K562 (cell line): ENCODE data around the gene NOL4L. TPM values are rescaled to one million over a fixed set of nuclear protein-coding genes. Genes with fewer than 3 reads are reported as not detected.

ENCODE experiments used
- ADNP ChIP-seq: fragments of 200-800 bp; sonication (Bioruptor generic); IDR thresholded peaks from 2 replicates; pipeline ENCODE4 v1.6.1; 2016; ENCODE audit warnings: missing genetic modification characterization, missing compliant biosample characterization
- BRF1 ChIP-seq: IDR thresholded peaks from 3 replicates; pipeline ENCODE4 v1.6.1; 2011; ENCODE audit warnings: borderline replicate concordance, mild to moderate bottlenecking; ENCODE audit not compliant: insufficient read length; ENCODE audit errors: extremely low read depth
- CBFA2T3 ChIP-seq: fragments of 450-650 bp; IDR thresholded peaks from 2 replicates; pipeline ENCODE4 v1.6.1; 2017
- CTBP1 ChIP-seq: fragments of 450-650 bp; IDR thresholded peaks from 2 replicates; pipeline ENCODE4 v1.6.1; 2016; ENCODE audit warnings: borderline replicate concordance
- ETV5 ChIP-seq: sonication (generic); formaldehyde crosslinking; IDR thresholded peaks from 2 replicates; pipeline ENCODE4 v1.4.0; 2020; ENCODE audit warnings: low read depth, mild to moderate bottlenecking, missing genetic modification reagents
- ETV6 ChIP-seq, 3 experiments: fragments of 150-350 bp in 1 of 3; sonication (generic) in 1 of 3; formaldehyde crosslinking in 1 of 3; IDR thresholded peaks; 2 replicates each; pipeline versions ENCODE4 v1.6.1 to v1.8.0; 2014 to 2022; ENCODE audit warnings: borderline replicate concordance in 2 of 3, low read depth in 2 of 3, antibody characterized with exemption in 1 of 3, low read length in 1 of 3, mild to moderate bottlenecking in 1 of 3, missing genetic modification reagents in 1 of 3
- FOS ChIP-seq: IDR thresholded peaks from 3 replicates; pipeline ENCODE4 v1.6.1; 2011; ENCODE audit not compliant: insufficient read length; ENCODE audit errors: extremely low read depth
- FOXA1 ChIP-seq: fragments of 450-650 bp; IDR thresholded peaks from 2 replicates; pipeline ENCODE4 v1.6.1; 2016; ENCODE audit warnings: mild to moderate bottlenecking, borderline replicate concordance
- GABPA ChIP-seq: fragments of 200-800 bp; sonication (Bioruptor generic); conservative IDR thresholded peaks from 2 replicates; pipeline ENCODE4 v1.6.1; 2016; ENCODE audit warnings: low read depth, missing genetic modification characterization, missing compliant biosample characterization
- HNRNPH1 ChIP-seq: fragments of 200-400 bp; formaldehyde crosslinking; optimal IDR thresholded peaks from 2 replicates; pipeline ENCODE3; 2017; ENCODE audit warnings: low read depth, mild to moderate bottlenecking, low read length, moderate library complexity
- KAT2B ChIP-seq: IDR thresholded peaks from one replicate; pipeline ENCODE4 v1.6.1; 2012; ENCODE audit warnings: low read depth, mild to moderate bottlenecking, control low read depth, inconsistent platforms, low read length, moderate library complexity
- KAT7 ChIP-seq: sonication (generic); formaldehyde crosslinking; IDR thresholded peaks from 2 replicates; pipeline ENCODE4 v1.8.0; 2022; ENCODE audit warnings: missing genetic modification reagents, mild to moderate bottlenecking, borderline replicate concordance
- L3MBTL2 ChIP-seq: fragments of 450-650 bp; IDR thresholded peaks from 2 replicates; pipeline ENCODE4 v1.6.1; 2016; ENCODE audit warnings: mild to moderate bottlenecking, moderate library complexity
- MCM2 ChIP-seq: fragments of 450-650 bp; IDR thresholded peaks from 2 replicates; pipeline ENCODE4 v1.6.1; 2017; ENCODE audit warnings: low read depth, mild to moderate bottlenecking
- NFXL1 ChIP-seq: fragments of 450-650 bp; formaldehyde crosslinking; IDR thresholded peaks from 2 replicates; pipeline ENCODE4 v1.4.0; 2021; ENCODE audit warnings: mild to moderate bottlenecking
- NR4A1 ChIP-seq, 2 experiments: fragments of 250-450 bp in 1 of 2; fragments of 450-650 bp in 1 of 2; sonication (Bioruptor Pico) in 1 of 2; IDR thresholded peaks; 2 replicates each; pipeline versions ENCODE4 v1.4.0 to v1.6.1; 2016 to 2020; ENCODE audit warnings: mild to moderate bottlenecking in 2 of 2, missing compliant biosample characterization in 1 of 2, missing genetic modification characterization in 1 of 2, moderate library complexity in 1 of 2
- SMARCC2 ChIP-seq: fragments of 450-650 bp; IDR thresholded peaks from 2 replicates; pipeline ENCODE4 v1.6.1; 2017; ENCODE audit warnings: antibody characterized with exemption, moderate library complexity, mild to moderate bottlenecking, low read depth
- STAG1 ChIP-seq: sonication (generic); formaldehyde crosslinking; IDR thresholded peaks from 2 replicates; pipeline ENCODE4 v1.5.0; 2020; ENCODE audit warnings: missing genetic modification reagents, borderline replicate concordance
- STAT5A ChIP-seq: IDR thresholded peaks from 2 replicates; pipeline ENCODE4 v1.6.1; 2012; ENCODE audit warnings: low read length, inconsistent platforms, borderline replicate concordance
- TOE1 ChIP-seq, 2 experiments: fragments of 450-650 bp in 1 of 2; sonication (generic) in 1 of 2; formaldehyde crosslinking in 1 of 2; IDR thresholded peaks; 2 replicates each; pipeline versions ENCODE4 v1.7.1 to v1.8.0; 2016 to 2022; ENCODE audit warnings: borderline replicate concordance in 2 of 2, mild to moderate bottlenecking in 2 of 2, antibody characterized with exemption in 1 of 2, inconsistent platforms in 1 of 2, low read depth in 1 of 2, missing genetic modification reagents in 1 of 2, moderate library complexity in 1 of 2
- ZFP30 ChIP-seq: fragments of 250-450 bp; sonication (Bioruptor Pico); IDR thresholded peaks from 2 replicates; pipeline ENCODE4 v1.8.0; 2022; ENCODE audit warnings: moderate library complexity, mild to moderate bottlenecking, inconsistent platforms, borderline replicate concordance
- ZFX ChIP-seq: sonication (generic); formaldehyde crosslinking; IDR thresholded peaks from 2 replicates; pipeline ENCODE4 v1.8.0; 2022; ENCODE audit warnings: mild to moderate bottlenecking, missing genetic modification reagents, moderate library complexity
- ZNF583 ChIP-seq: fragments of 250-450 bp; sonication (Bioruptor Pico); IDR thresholded peaks from 2 replicates; pipeline ENCODE4 v1.4.0; 2020
- polyA plus RNA-seq, 8 experiments: library from polyadenylated mRNA; depleted of rRNA in 4 of 8; stranded (reverse) in 5 of 8; unstranded in 3 of 8; fragments of >200 nt; fragmentation: Nextera tagmentation in 2 of 8; fragmentation: Illumina TruSeq in 1 of 8; extraction: Ambion mirVana in 2 of 8; extraction: Trizol in 1 of 8; gene quantifications; 2 replicates each; pipeline versions ENCODE4 v1.2.1 to v1.2.3, GENCODE V29; 2011 to 2014; ENCODE audit warnings: inconsistent platforms in 1 of 8, missing spikeins in 1 of 8
- total RNA-seq, 7 experiments: library from RNA; depleted of rRNA in 6 of 7; stranded (reverse); fragments of >200 nt in 6 of 7; fragmentation: Illumina TruSeq in 2 of 7; extraction: Trizol in 2 of 7; gene quantifications; 2 replicates each; pipeline versions ENCODE4 v1.2.1 to v1.2.3, GENCODE V29; 2011 to 2021; ENCODE audit warnings: low replicate concordance in 1 of 7
- TF ChIP-seq, protein P1 (sequence below): IDR thresholded peaks from 2 replicates; pipeline ENCODE4 v1.6.1; 2011; ENCODE audit not compliant: insufficient read length; ENCODE audit errors: extremely low read depth
- TF ChIP-seq, protein P2 (sequence below): IDR thresholded peaks from 2 replicates; pipeline ENCODE4 v1.6.1; 2012; ENCODE audit warnings: low read depth, low read length, improper control_type of control experiment, borderline replicate concordance

Gene NOL4L
- total and polyA plus RNA-seq, 9 of the 15 experiments (the other 6 are each of a cell fraction or from before 2014, with no cell fraction given) = 5.1 to 36.2 (median 13.6) TPM

DNA sequence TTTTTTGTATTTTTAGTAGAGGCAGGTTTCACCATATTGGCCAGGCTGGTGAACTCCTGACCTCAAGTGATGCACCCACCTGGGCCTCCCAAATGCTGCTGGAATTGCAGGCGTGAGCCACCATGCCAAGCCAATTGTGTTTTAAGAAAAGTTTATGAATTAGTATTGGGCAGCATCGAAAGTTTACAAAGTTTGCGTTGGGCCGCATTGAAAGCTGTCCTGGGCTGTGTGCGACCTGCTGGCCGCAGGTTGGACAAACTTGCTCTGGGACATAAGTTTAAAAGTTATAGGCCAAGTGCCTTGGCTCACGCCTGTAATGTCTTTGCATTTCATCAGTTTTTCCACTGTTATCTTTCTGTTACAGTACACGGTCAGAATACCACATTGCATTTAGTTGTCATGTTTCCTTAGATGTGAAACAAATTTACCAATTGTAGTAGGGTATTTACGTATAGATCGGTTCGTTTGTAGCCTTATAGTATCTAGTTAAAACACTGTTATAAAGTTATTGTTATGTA, 187.5 kb downstream of the NOL4L start (continued):
- TF ChIP-seq ZFP30 (CRISPR knock-in tag) (no peak), GABPA (tag) (no peak), ZNF583 (CRISPR knock-in tag) (peak; percentile 61; the same call in 1 of the 2 replicates), STAG1 (no peak), CBFA2T3 (peak; percentile 68), BRF1 (no peak), FOXA1 (no peak), FOS (no peak), MCM2 (no peak), CTBP1 (no peak; the same call in 1 of the 2 replicates), HNRNPH1 (no peak), ADNP (tag) (0 out of 2 replicates have a peak, but pooled peaks have one; percentile 35), NR4A1 (CRISPR knock-in tag; IDR thresholded peaks at IDR 0.05) (no peak), NR4A1 (tag; IDR thresholded peaks at IDR 0.05) (peak; percentile 82; the same call in 1 of the 2 replicates), STAT5A (peak; percentile 41), L3MBTL2 (peak; percentile 84), ZFX (CRISPR knock-in tag) (peak; percentile 71), ETV5 (no peak), TOE1 (IDR thresholded peaks at IDR 0.05; ENCODE audit: borderline replicate concordance) (peak; percentile 23; the same call in 1 of the 2 replicates), TOE1 (CRISPR knock-in tag; IDR thresholded peaks at IDR 0.05; ENCODE audit: borderline replicate concordance, low read depth) (no peak), KAT7 (CRISPR knock-in tag) (no peak), KAT2B (no peak), NFXL1 (CRISPR knock-in tag) (peak; percentile 85), SMARCC2 (0 out of 2 replicates have a peak, but pooled peaks have one; percentile 50), ETV6 (IDR thresholded peaks at IDR 0.05; ENCODE audit: borderline replicate concordance in 1 of 2, low read depth in 2 of 2, low read length in 1 of 2) (no peak), ETV6 (CRISPR knock-in tag; IDR thresholded peaks at IDR 0.05; ENCODE audit: borderline replicate concordance) (no peak)
- TF ChIP-seq, protein P1, sequence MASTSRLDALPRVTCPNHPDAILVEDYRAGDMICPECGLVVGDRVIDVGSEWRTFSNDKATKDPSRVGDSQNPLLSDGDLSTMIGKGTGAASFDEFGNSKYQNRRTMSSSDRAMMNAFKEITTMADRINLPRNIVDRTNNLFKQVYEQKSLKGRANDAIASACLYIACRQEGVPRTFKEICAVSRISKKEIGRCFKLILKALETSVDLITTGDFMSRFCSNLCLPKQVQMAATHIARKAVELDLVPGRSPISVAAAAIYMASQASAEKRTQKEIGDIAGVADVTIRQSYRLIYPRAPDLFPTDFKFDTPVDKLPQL = no peak
- TF ChIP-seq, protein P2, sequence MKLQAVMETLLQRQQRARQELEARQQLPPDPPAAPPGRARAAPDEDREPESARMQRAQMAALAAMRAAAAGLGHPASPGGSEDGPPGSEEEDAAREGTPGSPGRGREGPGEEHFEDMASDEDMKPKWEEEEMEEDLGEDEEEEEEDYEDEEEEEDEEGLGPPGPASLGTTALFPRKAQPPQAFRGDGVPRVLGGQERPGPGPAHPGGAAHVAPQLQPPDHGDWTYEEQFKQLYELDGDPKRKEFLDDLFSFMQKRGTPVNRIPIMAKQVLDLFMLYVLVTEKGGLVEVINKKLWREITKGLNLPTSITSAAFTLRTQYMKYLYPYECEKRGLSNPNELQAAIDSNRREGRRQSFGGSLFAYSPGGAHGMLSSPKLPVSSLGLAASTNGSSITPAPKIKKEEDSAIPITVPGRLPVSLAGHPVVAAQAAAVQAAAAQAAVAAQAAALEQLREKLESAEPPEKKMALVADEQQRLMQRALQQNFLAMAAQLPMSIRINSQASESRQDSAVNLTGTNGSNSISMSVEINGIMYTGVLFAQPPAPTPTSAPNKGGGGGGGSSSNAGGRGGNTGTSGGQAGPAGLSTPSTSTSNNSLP = no peak
